Testis (tissue), 3 donors: ENCODE data around the gene CACNA2D3. TPM values are rescaled to one million over a fixed set of nuclear protein-coding genes. Genes with fewer than 3 reads are reported as not detected.

ENCODE experiments used
- DNase-seq: peaks from one replicate; pipeline ENCODE4 v3.0.0-alpha.2; 2019
- H3K27ac ChIP-seq, 2 donors: fragments of 200-600 bp; sonication (generic); one replicate each; pipeline ENCODE4 v1.5.1; 2019
- H3K27me3 ChIP-seq: fragments of 200-600 bp; sonication (generic); one replicate; pipeline ENCODE4 v1.5.1; 2019
- H3K36me3 ChIP-seq: fragments of 200-600 bp; sonication (generic); one replicate; pipeline ENCODE4 v1.5.1; 2017; ENCODE audit warnings: low read depth; ENCODE audit errors: missing control alignments
- H3K4me1 ChIP-seq: fragments of 200-600 bp; sonication (generic); one replicate; pipeline ENCODE4 v1.5.1; 2019
- H3K4me3 ChIP-seq, 2 donors: fragments of 200-600 bp; sonication (generic); one replicate each; pipeline ENCODE4 v1.5.1; 2017 to 2019
- H3K9me3 ChIP-seq: fragments of 200-600 bp; sonication (generic); one replicate; pipeline ENCODE4 v1.5.1; 2017
- CTCF ChIP-seq, 3 experiments: fragments of 450-650 bp in 2 of 3; fragments of 200-600 bp in 1 of 3; sonication (generic) in 1 of 3; IDR thresholded peaks; one replicate each; pipeline ENCODE4 v1.5.1; 2016 to 2019; ENCODE audit warnings: antibody characterized with exemption in 3 of 3, mild to moderate bottlenecking in 2 of 3, moderate library complexity in 1 of 3
- POLR2A ChIP-seq: fragments of 450-650 bp; IDR thresholded peaks from one replicate; pipeline ENCODE4 v1.6.1; 2017; ENCODE audit warnings: antibody characterized with exemption, mild to moderate bottlenecking, moderate library complexity
- WGBS, 2 donors: methylation state at CpG; one replicate each; pipeline ENCODE4 v1.1.5; 2018; 5-methylcytosine and 5-hydroxymethylcytosine counted together
- intact Hi-C: fragments of 100-400 bp; cut with DNase I; formaldehyde crosslinking; loops from one replicate; pipeline ENCODE4 v1.15.1; 2023; ENCODE audit warnings: low total_unique reads
- polyA plus RNA-seq: library from polyadenylated mRNA; stranded (reverse); fragments of 350-450 nt; fragmentation: Illumina TruSeq; extraction: RNeasy Lipid Tissue Mini Kit (QIAGEN cat#74804); gene quantifications from one replicate; pipeline ENCODE4 v1.2.3, GENCODE V29; 2014; ENCODE audit warnings: low read depth, low replicate concordance; ENCODE audit not compliant: insufficient read depth
- total RNA-seq, 2 donors: library from RNA; depleted of rRNA; stranded (reverse); fragments of >200 nt; gene quantifications; one replicate each; pipeline ENCODE4 v1.2.3, GENCODE V29; 2016

The CACNA2D3 gene
- total and polyA plus RNA-seq, 3 donors from 2014 or later = 10.1 to 16.5 (median 11.2) TPM

- DNase-seq = no peak
- 64 to 83% methylated on average over 8 of the region's 8 CpGs for WGBS, 2 donors
- TF ChIP-seq POLR2A (no peak), CTCF (IDR thresholded peaks at IDR 0.05) (no peak)
- H3K27me3 ChIP-seq = no peaks in the 10 kb centered on the region
- no peaks in the 10 kb centered on the region for H3K9me3 ChIP-seq
- H3K27ac ChIP-seq = no peak overlapping the region
- H3K4me1 ChIP-seq = no peaks in the 10 kb centered on the region
- no peaks in the 10 kb centered on the region for H3K36me3 ChIP-seq
- intact Hi-C loops = no loop called here
- no peak overlapping the region for H3K4me3 ChIP-seq
Observed at GRCh38 chr3:54621184-54621583, 498.8 kb downstream of the CACNA2D3 start.

- H3K27ac ChIP-seq = no peak overlapping the region
- intact Hi-C loops = no loop called here
- H3K36me3 ChIP-seq = no peaks in the 10 kb centered on the region
- no peaks in the 10 kb centered on the region for H3K27me3 ChIP-seq
- no peak for DNase-seq
- WGBS, 2 donors = 90 to 94% methylated on average over 11 of the region's 11 CpGs
- no peaks in the 10 kb centered on the region for H3K4me1 ChIP-seq
- no peak overlapping the region for H3K4me3 ChIP-seq
- H3K9me3 ChIP-seq = no peaks in the 10 kb centered on the region
- TF ChIP-seq CTCF (IDR thresholded peaks at IDR 0.05) = no peak
- TF ChIP-seq POLR2A = no peak
Observed at GRCh38 chr3:54622678-54623077, 500.3 kb downstream of the CACNA2D3 start.

- Histone ChIP-seq H3K27me3 (no peaks in the 10 kb centered on the region), H3K9me3 (no peaks in the 10 kb centered on the region), H3K4me3 (peak overlapping the region; percentile 27 to 36), H3K36me3 (no peaks in the 10 kb centered on the region), H3K4me1 (no peaks in the 10 kb centered on the region), H3K27ac (no peak overlapping the region)
- TF ChIP-seq CTCF (IDR thresholded peaks at IDR 0.05) = no peak
- TF ChIP-seq POLR2A = no peak
- 62 to 72% methylated on average over 39 to 43 of the region's 43 CpGs for WGBS, 2 donors
- intact Hi-C loops = no loop called here
- peak; percentile 43 for DNase-seq
Observed at GRCh38 chr3:54625805-54626787, 503.7 kb downstream of the CACNA2D3 start.

- Histone ChIP-seq H3K9me3 (no peaks in the 10 kb centered on the region), H3K27me3 (no peaks in the 10 kb centered on the region), H3K27ac (no peak overlapping the region), H3K4me3 (no peak overlapping the region), H3K4me1 (no peaks in the 10 kb centered on the region), H3K36me3 (no peaks in the 10 kb centered on the region)
- intact Hi-C loops = no loop called here
- TF ChIP-seq CTCF (IDR thresholded peaks at IDR 0.05) (no peak), POLR2A (no peak)
- WGBS, 2 donors = 87 to 88% methylated on average over 3 of the region's 3 CpGs
- DNase-seq = no peak
Observed at GRCh38 chr3:54628888-54629441, 506.6 kb downstream of the CACNA2D3 start.
